AG04450 (cell line): Measurements from ENCODE around the gene QSOX1. TPM values are rescaled to one million over a fixed set of nuclear protein-coding genes. Genes with fewer than 3 reads are reported as not detected.
A peak's percentile ranks its signal among the peaks of the same experiment; 100 is the strongest.

Source experiments
- CTCF ChIA-PET: fragments of 300-600, 350-600 bp; formaldehyde crosslinking; extraction: SDS; loops from one replicate; lab custom pipeline; 2022; ENCODE audit warnings: antibody characterized with exemption, inconsistent platforms; lab: Charles Lee
- POLR2A ChIA-PET: fragments of 350-600 bp; formaldehyde crosslinking; extraction: SDS; loops from one replicate; lab custom pipeline; 2021; ENCODE audit warnings: antibody characterized with exemption, inconsistent platforms; lab: Yijun Ruan, JAX
- DNase-seq: peaks from one replicate; pipeline ENCODE4 v3.0.0-alpha.2; 2011; ENCODE audit warnings: low read depth, low spot score
- H3K27ac ChIP-seq: one replicate; pipeline ENCODE4 v1.5.1; 2012; ENCODE audit warnings: low read depth, low read length, control low read depth
- H3K27me3 ChIP-seq: one replicate; pipeline ENCODE4 v1.6.0; 2012; ENCODE audit warnings: low read length; ENCODE audit not compliant: control insufficient read depth, insufficient read depth
- H3K4me3 ChIP-seq: 2 replicates; pipeline ENCODE4 v1.5.1; 2011; ENCODE audit warnings: mild to moderate bottlenecking, low read depth, low read length, control low read depth
- H3K9me3 ChIP-seq: 2 replicates; pipeline ENCODE4 v1.5.1; 2012; ENCODE audit warnings: low read length; ENCODE audit not compliant: control insufficient read depth, insufficient read depth
- polyA plus RNA-seq: library from polyadenylated mRNA; depleted of rRNA; stranded (reverse); fragments of >200 nt; gene quantifications from 2 replicates; pipeline ENCODE4 v1.2.3, GENCODE V29; 2011
- TF ChIP-seq, protein P1 (sequence below): IDR thresholded peaks from 2 replicates; pipeline ENCODE4 v1.5.1; 2011; ENCODE audit warnings: low read depth, low read length, control low read depth, inconsistent platforms

QSOX1 gene
- polyA plus RNA-seq, 1 experiment = 1,269 TPM

- H3K9me3 ChIP-seq = peaks cover 3% of the 10 kb centered on the region; the same call in 1 of the 2 replicates
- H3K27ac ChIP-seq = no peak overlapping the region
- POLR2A ChIA-PET = interaction anchor here (0.6 to 1.1 kb wide), 5 partner anchors 8 to 45 kb away, joined by 3 to 4 read pairs (median 3); no protein-coding TSS in a partner anchor
- H3K4me3 ChIP-seq = peak overlapping the region; percentile 100
- DNase-seq = no peak
- TF ChIP-seq, protein P1, sequence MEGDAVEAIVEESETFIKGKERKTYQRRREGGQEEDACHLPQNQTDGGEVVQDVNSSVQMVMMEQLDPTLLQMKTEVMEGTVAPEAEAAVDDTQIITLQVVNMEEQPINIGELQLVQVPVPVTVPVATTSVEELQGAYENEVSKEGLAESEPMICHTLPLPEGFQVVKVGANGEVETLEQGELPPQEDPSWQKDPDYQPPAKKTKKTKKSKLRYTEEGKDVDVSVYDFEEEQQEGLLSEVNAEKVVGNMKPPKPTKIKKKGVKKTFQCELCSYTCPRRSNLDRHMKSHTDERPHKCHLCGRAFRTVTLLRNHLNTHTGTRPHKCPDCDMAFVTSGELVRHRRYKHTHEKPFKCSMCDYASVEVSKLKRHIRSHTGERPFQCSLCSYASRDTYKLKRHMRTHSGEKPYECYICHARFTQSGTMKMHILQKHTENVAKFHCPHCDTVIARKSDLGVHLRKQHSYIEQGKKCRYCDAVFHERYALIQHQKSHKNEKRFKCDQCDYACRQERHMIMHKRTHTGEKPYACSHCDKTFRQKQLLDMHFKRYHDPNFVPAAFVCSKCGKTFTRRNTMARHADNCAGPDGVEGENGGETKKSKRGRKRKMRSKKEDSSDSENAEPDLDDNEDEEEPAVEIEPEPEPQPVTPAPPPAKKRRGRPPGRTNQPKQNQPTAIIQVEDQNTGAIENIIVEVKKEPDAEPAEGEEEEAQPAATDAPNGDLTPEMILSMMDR = no peak
- H3K27me3 ChIP-seq = no peaks in the 10 kb centered on the region
- CTCF ChIA-PET = interaction anchor here (0.6 to 1.9 kb wide), 3 partner anchors 11 to 290 kb away, joined by 3 to 4 read pairs (median 3); no protein-coding TSS in a partner anchor
These were observed 2.9 kb downstream of the QSOX1 start for GRCh38 chr1:180157576-180158057.

DNA sequence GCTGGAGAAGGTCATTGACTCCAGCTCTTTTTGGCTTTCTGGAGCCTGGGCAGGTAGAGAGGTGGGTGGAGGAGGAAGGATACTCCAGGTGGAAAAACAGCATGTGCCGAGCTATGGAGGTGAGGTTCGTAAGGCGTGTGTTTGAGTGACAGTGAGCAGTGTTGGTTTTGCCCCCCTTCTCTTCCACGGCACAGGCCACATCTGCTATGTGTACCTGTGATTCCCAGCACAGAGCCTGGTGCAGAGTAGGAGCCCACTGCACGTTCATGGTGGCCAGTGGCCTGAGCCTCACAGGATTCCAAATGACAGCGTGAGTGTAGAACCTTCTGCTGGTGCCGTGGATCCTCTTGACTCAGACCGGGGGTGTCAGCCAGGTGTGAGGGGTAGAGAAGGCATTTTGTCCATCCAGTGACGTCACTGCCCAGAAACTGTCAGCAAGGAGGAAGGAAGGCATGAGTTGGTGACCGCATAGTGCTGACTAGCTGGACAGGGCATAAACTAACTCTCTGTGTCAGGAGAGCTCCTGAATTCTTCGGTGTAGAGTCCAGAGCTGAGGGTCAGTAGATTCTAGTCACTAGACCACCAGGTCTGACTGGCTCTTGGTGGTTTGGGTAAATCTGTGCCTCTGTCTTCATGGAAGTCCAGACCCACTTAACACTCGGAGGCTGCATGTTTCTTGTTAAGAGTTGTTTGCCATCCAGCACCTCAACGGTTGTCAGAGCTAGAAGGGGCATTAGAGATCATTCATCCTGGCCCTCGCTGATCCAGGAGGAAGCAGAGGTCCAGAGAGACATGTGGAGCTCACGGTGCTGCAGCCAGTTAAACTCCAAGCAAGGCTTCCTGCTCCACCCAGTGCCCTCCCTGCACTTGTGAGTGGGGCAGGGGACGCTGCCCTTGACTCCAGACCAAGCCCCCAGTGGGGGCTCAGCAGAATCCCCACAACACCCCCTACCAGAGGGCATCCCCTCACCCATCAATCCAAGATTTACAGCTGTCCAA lies 3.8 kb downstream of the QSOX1 start:
- ChIA-PET POLR2A (interaction anchor here (1.0 to 1.2 kb wide), 7 partner anchors 12 to 67 kb away, joined by 3 to 4 read pairs (median 4); no protein-coding TSS in a partner anchor), CTCF (interaction anchor here (0.7 to 1.9 kb wide), 3 partner anchors 21 to 291 kb away, joined by 3 to 4 read pairs (median 3); no protein-coding TSS in a partner anchor)
- H3K27me3 ChIP-seq = no peaks in the 10 kb centered on the region
- H3K9me3 ChIP-seq = peaks cover 3% of the 10 kb centered on the region; the same call in 1 of the 2 replicates
- H3K4me3 ChIP-seq = peak overlapping the region; percentile 100
- no peak overlapping the region for H3K27ac ChIP-seq
- TF ChIP-seq, protein P1 = no peak
- DNase-seq = no peak

GRCh38 chr1:180160357-180160756 lies 5.7 kb downstream of the QSOX1 start:
- Histone ChIP-seq H3K4me3 (peak overlapping the region; percentile 0; the same call in 1 of the 2 replicates), H3K27me3 (no peaks in the 10 kb centered on the region), H3K9me3 (peaks cover under 1% of the 10 kb centered on the region; the same call in 1 of the 2 replicates), H3K27ac (no peak overlapping the region)
- CTCF ChIA-PET = no interaction called here
- POLR2A ChIA-PET = no interaction called here
- TF ChIP-seq, protein P1 = no peak
- no peak for DNase-seq

GRCh38 chr1:180163041-180163440 lies 8.4 kb downstream of the QSOX1 start:
- Histone ChIP-seq H3K27ac (no peak overlapping the region), H3K9me3 (no peaks in the 10 kb centered on the region), H3K27me3 (no peaks in the 10 kb centered on the region), H3K4me3 (no peak overlapping the region)
- CTCF ChIA-PET = interaction anchor here (1.4 to 1.7 kb wide), 2 partner anchors 16 to 18 kb away, joined by 3 to 4 read pairs; no protein-coding TSS in a partner anchor
- TF ChIP-seq, protein P1 = no peak
- POLR2A ChIA-PET = interaction anchor here (0.7 kb wide), 1 partner anchor 120 kb away, joined by 3 read pairs; no protein-coding TSS in a partner anchor
- DNase-seq = no peak
